CD4-positive, alpha-beta T cell treated with Interleukin-17A for 1 hour (primary cell): ENCODE measurements around the gene STXBP1.

Source experiments
- DNase-seq: peaks from one replicate; pipeline ENCODE4 v3.0.0-alpha.2; 2020

STXBP1 gene

DNA sequence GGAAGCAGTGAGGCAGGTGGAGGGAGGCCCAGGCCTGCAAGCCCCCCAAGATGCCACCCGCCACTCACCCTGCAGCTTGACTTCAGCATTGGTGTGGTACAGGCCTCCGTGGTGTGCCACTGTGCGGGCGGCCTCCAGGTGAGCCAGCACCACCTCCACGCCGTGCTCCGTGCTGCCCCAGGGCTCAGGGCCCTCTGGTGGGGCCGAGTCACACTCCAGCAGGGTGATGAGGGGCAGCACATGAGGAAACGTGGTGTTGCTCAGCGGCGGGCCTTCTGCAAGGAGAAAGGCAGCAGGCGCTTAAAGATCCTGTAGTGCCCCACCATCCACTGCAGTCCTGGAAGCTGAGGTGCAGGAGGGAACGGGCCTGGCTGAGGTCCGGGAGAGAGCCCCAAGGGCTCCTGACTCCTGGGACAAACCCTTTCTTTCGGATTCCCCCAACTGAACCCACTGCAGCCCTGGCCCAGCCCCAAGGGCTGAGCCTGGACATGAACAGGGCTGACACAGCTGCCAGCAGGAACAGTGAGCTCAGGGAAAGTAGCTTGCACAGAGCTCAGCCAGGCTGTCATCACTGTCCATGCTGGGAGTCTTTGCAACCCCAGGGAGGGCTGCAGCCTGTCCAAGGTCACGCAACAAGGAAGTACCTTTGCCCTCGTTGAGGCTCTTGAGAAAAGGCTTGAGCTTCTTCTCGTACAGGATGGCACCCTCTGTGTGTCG is 127.7 kb downstream of the STXBP1 start:
- no peak for DNase-seq

DNA sequence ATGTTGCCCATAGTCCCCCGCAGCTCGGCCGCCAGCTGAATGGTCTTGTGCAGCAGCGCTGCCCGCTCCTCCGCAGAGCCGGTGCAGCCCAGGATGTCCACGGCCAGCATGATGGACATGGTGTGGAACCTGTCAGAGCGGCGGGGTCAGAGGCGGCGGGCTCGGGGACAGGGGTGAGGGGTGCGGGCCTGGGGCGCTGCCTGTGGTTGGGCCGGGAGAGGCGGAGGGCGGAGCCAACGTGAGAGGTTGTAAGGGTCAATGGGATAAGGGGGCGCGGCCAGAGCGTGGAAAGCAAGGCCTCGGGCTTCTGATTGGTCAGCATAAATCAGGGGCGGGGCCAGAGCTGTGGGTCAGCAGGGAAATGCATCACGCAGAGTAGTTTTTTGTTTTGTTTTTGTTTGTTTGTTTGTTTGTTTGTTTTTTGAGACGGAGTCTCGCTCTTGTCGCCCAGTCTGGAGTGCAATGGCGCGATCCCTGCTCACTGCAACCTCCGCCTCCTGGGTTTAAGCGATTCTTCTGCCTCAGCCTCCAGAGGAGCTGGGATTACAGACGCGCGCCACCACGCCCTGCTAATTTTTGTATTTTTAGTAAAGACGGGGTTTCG is 129.9 kb downstream of the STXBP1 start:
- no peak for DNase-seq
